AG04450 (cell line): ENCODE measurements around the gene CLDN34. TPM values are rescaled to one million over a fixed set of nuclear protein-coding genes. Genes with fewer than 3 reads are reported as not detected.

ENCODE experiments used
- CTCF ChIA-PET: fragments of 300-600, 350-600 bp; formaldehyde crosslinking; extraction: SDS; loops from one replicate; lab custom pipeline; 2022; ENCODE audit warnings: antibody characterized with exemption, inconsistent platforms; lab: Charles Lee
- POLR2A ChIA-PET: fragments of 350-600 bp; formaldehyde crosslinking; extraction: SDS; loops from one replicate; lab custom pipeline; 2021; ENCODE audit warnings: antibody characterized with exemption, inconsistent platforms; lab: Yijun Ruan, JAX
- DNase-seq: peaks from one replicate; pipeline ENCODE4 v3.0.0-alpha.2; 2011; ENCODE audit warnings: low read depth, low spot score
- H3K27ac ChIP-seq: one replicate; pipeline ENCODE4 v1.5.1; 2012; ENCODE audit warnings: low read depth, low read length, control low read depth
- H3K27me3 ChIP-seq: one replicate; pipeline ENCODE4 v1.6.0; 2012; ENCODE audit warnings: low read length; ENCODE audit not compliant: control insufficient read depth, insufficient read depth
- H3K4me3 ChIP-seq: 2 replicates; pipeline ENCODE4 v1.5.1; 2011; ENCODE audit warnings: mild to moderate bottlenecking, low read depth, low read length, control low read depth
- H3K9me3 ChIP-seq: 2 replicates; pipeline ENCODE4 v1.5.1; 2012; ENCODE audit warnings: low read length; ENCODE audit not compliant: control insufficient read depth, insufficient read depth
- CTCF ChIP-seq: IDR thresholded peaks from 2 replicates; pipeline ENCODE4 v1.5.1; 2011; ENCODE audit warnings: low read depth, low read length, control low read depth, inconsistent platforms
- polyA plus RNA-seq: library from polyadenylated mRNA; depleted of rRNA; stranded (reverse); fragments of >200 nt; gene quantifications from 2 replicates; pipeline ENCODE4 v1.2.3, GENCODE V29; 2011

CLDN34 gene
- polyA plus RNA-seq, 1 experiment, result 0.11 TPM

- Histone ChIP-seq H3K9me3 (no peaks in the 10 kb centered on the region), H3K27ac (no peak overlapping the region), H3K4me3 (no peak overlapping the region), H3K27me3 (no peaks in the 10 kb centered on the region)
- POLR2A ChIA-PET, result no interaction called here
- no peak for DNase-seq
- TF ChIP-seq CTCF, result no peak
- CTCF ChIA-PET, result no interaction called here
Measured at GRCh38 chrX:9926002-9926401, 41.2 kb upstream of the CLDN34 start.

- no peak for TF ChIP-seq CTCF
- DNase-seq, result no peak
- no peaks in the 10 kb centered on the region for H3K27me3 ChIP-seq
- CTCF ChIA-PET, result no interaction called here
- H3K4me3 ChIP-seq, result no peak overlapping the region
- H3K9me3 ChIP-seq, result no peaks in the 10 kb centered on the region
- POLR2A ChIA-PET, result interaction anchor here (0.6 kb wide), 2 partner anchors 16 to 28 kb away, joined by 3 to 4 read pairs; no protein-coding TSS in a partner anchor
- H3K27ac ChIP-seq, result no peak overlapping the region
Measured at GRCh38 chrX:9927698-9928482, 39.3 kb upstream of the CLDN34 start.

GRCh38 chrX:9935436-9935835, 31.7 kb upstream of the CLDN34 start:
- ChIA-PET CTCF (no interaction called here), POLR2A (no interaction called here)
- H3K9me3 ChIP-seq, result no peaks in the 10 kb centered on the region; the same call in 1 of the 2 replicates
- no peaks in the 10 kb centered on the region for H3K27me3 ChIP-seq
- no peak for TF ChIP-seq CTCF
- no peak for DNase-seq
- no peak overlapping the region for H3K4me3 ChIP-seq
- H3K27ac ChIP-seq, result no peak overlapping the region

- H3K27ac ChIP-seq, result no peak overlapping the region
- no peak overlapping the region for H3K4me3 ChIP-seq
- ChIA-PET CTCF (no interaction called here), POLR2A (no interaction called here)
- no peaks in the 10 kb centered on the region; the same call in 1 of the 2 replicates for H3K9me3 ChIP-seq
- TF ChIP-seq CTCF, result no peak
- no peaks in the 10 kb centered on the region for H3K27me3 ChIP-seq
- DNase-seq, result no peak
Measured at GRCh38 chrX:9937761-9938160, 29.4 kb upstream of the CLDN34 start.

- CTCF ChIA-PET, result no interaction called here
Measured at GRCh38 chrX:9938516-9938915, 28.6 kb upstream of the CLDN34 start.

More at GRCh38 chrX:9938516-9938915, 28.6 kb upstream of the CLDN34 start:
- H3K4me3 ChIP-seq, result no peak overlapping the region
- no peaks in the 10 kb centered on the region for H3K27me3 ChIP-seq
- POLR2A ChIA-PET, result no interaction called here
- no peak for TF ChIP-seq CTCF
- no peak for DNase-seq
- no peaks in the 10 kb centered on the region; the same call in 1 of the 2 replicates for H3K9me3 ChIP-seq
- H3K27ac ChIP-seq, result no peak overlapping the region
